ENCODE data around the gene EPN1.

DNA sequence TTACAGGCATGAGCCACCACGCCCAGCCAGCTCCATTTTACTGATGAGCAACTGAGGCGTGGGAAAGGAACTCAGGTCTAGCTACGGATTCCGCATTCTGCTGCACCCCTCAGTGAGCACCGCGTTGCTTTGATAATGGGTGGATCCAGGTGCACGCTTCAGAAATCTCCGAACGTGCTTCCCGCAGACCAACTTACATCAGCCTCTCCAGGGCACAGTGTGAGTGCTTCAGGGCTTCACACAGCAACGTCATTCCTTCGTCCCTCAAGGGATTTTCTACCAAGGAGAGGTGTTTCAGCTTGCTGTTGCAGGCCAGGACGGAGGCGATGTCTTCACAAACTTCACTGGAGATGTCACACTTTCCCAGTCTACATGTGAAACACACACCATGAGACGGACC is 41.5 kb downstream of the EPN1 start:
- TF ChIP-seq, protein P1, sequence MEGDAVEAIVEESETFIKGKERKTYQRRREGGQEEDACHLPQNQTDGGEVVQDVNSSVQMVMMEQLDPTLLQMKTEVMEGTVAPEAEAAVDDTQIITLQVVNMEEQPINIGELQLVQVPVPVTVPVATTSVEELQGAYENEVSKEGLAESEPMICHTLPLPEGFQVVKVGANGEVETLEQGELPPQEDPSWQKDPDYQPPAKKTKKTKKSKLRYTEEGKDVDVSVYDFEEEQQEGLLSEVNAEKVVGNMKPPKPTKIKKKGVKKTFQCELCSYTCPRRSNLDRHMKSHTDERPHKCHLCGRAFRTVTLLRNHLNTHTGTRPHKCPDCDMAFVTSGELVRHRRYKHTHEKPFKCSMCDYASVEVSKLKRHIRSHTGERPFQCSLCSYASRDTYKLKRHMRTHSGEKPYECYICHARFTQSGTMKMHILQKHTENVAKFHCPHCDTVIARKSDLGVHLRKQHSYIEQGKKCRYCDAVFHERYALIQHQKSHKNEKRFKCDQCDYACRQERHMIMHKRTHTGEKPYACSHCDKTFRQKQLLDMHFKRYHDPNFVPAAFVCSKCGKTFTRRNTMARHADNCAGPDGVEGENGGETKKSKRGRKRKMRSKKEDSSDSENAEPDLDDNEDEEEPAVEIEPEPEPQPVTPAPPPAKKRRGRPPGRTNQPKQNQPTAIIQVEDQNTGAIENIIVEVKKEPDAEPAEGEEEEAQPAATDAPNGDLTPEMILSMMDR (IDR thresholded peaks at IDR 0.05): no peak
- TF ChIP-seq POLR2A (IDR thresholded peaks at IDR 0.05): no peak
